ENCODE results near the gene PSMC6. TPM values are rescaled to one million over a fixed set of nuclear protein-coding genes. Genes with fewer than 3 reads are reported as not detected.

PSMC6 gene
- total RNA-seq, 6 experiments from 2014 or later: 40.7 to 63.0 (median 51.3) TPM

- Histone ChIP-seq H3K4me3 (peak within 1 kb of the TSS; percentile 79 to 90 (median 83)), H3K9me3 (no peaks in the 10 kb centered on the region), H3K4me1 (peaks cover 0 to 37% (median 9%) of the 10 kb centered on the region in 4 donors), H3K27ac (peak within 1 kb of the TSS; percentile 92 to 99 (median 93)), H3K27me3 (no peaks in the 10 kb centered on the region), H3K36me3 (no peaks in the 10 kb centered on the region)
- TF ChIP-seq, protein P1, sequence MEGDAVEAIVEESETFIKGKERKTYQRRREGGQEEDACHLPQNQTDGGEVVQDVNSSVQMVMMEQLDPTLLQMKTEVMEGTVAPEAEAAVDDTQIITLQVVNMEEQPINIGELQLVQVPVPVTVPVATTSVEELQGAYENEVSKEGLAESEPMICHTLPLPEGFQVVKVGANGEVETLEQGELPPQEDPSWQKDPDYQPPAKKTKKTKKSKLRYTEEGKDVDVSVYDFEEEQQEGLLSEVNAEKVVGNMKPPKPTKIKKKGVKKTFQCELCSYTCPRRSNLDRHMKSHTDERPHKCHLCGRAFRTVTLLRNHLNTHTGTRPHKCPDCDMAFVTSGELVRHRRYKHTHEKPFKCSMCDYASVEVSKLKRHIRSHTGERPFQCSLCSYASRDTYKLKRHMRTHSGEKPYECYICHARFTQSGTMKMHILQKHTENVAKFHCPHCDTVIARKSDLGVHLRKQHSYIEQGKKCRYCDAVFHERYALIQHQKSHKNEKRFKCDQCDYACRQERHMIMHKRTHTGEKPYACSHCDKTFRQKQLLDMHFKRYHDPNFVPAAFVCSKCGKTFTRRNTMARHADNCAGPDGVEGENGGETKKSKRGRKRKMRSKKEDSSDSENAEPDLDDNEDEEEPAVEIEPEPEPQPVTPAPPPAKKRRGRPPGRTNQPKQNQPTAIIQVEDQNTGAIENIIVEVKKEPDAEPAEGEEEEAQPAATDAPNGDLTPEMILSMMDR (IDR thresholded peaks at IDR 0.05): peak in 1 of 4 donors; percentile 24
- peak; percentile 93 for TF ChIP-seq POLR2A (IDR thresholded peaks at IDR 0.05)
- intact Hi-C loops (cut with DNase I): no loop called here
- ATAC-seq (peak; percentile 84 to 96 (median 94)), DNase-seq (peak; percentile 93 to 96 (median 95))
- 0% methylated on average over 17 of the region's 78 CpGs for WGBS (ENCODE audit: insufficient coverage, low coverage, low lambda C conversion rate, missing lambda C conversion rate)
Observed at GRCh38 chr14:52695481-52696091, 11.4 kb upstream of the PSMC6 start, which contains the start of gene ERO1A. ERO1A (minus strand) TSS chr14:52695558; CDS start chr14:52695481, 77 bp downstream.

DNA sequence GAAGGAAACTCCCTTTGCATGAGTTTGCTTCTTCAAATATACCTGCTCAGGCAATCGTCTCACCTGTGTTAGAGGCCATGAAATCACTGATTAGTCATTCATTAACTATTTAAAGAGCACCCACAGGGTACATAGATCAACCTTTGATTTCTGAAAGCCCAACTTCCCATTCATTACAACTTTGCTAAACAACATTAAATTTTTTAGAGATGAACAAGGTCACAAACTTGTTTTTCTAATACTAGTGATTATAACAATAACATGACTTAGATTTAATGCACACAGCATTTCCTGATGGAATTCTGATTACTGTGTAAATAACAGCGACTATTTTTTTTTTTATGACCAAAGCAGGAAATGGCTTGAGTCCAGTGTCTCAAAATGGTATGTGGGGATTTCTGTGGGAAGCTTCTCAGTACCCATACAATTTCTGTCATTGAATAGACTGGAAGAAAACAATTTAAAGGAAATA is 6.3 kb upstream of the PSMC6 start:
- H3K9me3 ChIP-seq: no peaks in the 10 kb centered on the region
- H3K4me1 ChIP-seq: peaks cover 0 to 18% (median 8%) of the 10 kb centered on the region in 4 donors
- TF ChIP-seq, protein P1 (IDR thresholded peaks at IDR 0.05): no peak
- no peak for TF ChIP-seq POLR2A (IDR thresholded peaks at IDR 0.05)
- H3K4me3 ChIP-seq: no peak overlapping the region
- ATAC-seq: peak; percentile 67 to 81 (median 72)
- intact Hi-C loops (cut with DNase I): no loop called here
- H3K27me3 ChIP-seq: no peaks in the 10 kb centered on the region
- DNase-seq: no peak
- peak overlapping the region; percentile 30 to 54 (median 51) for H3K27ac ChIP-seq
- WGBS (ENCODE audit: insufficient coverage, low coverage, low lambda C conversion rate, missing lambda C conversion rate): 9% methylated on average over 2 of the region's 2 CpGs
- no peaks in the 10 kb centered on the region for H3K36me3 ChIP-seq

- no peaks in the 10 kb centered on the region for H3K9me3 ChIP-seq
- H3K27me3 ChIP-seq: no peaks in the 10 kb centered on the region
- WGBS (ENCODE audit: insufficient coverage, low coverage, low lambda C conversion rate, missing lambda C conversion rate): 54% methylated on average over 3 of the region's 3 CpGs
- H3K27ac ChIP-seq: peak overlapping the region; percentile 30 to 54 (median 51)
- peaks cover 0 to 18% (median 8%) of the 10 kb centered on the region in 4 donors for H3K4me1 ChIP-seq
- no peak overlapping the region for H3K4me3 ChIP-seq
- H3K36me3 ChIP-seq: no peaks in the 10 kb centered on the region
- ATAC-seq (peak in 1 of 4 donors; percentile 10), DNase-seq (no peak)
- intact Hi-C loops (cut with DNase I): no loop called here
- no peak for TF ChIP-seq POLR2A (IDR thresholded peaks at IDR 0.05)
- TF ChIP-seq, protein P1 (IDR thresholded peaks at IDR 0.05): no peak
Observed at GRCh38 chr14:52701223-52701622, 5.8 kb upstream of the PSMC6 start.

GRCh38 chr14:52703225-52703624 is 3.8 kb upstream of the PSMC6 start:
- Histone ChIP-seq H3K4me1 (peaks cover 0 to 19% (median 9%) of the 10 kb centered on the region in 4 donors), H3K4me3 (no peak overlapping the region), H3K36me3 (no peaks in the 10 kb centered on the region), H3K27ac (no peak overlapping the region), H3K27me3 (no peaks in the 10 kb centered on the region), H3K9me3 (no peaks in the 10 kb centered on the region)
- intact Hi-C loops (cut with DNase I): no loop called here
- ATAC-seq (peak in 1 of 4 donors; percentile 34), DNase-seq (peak in 1 of 3 donors; percentile 46)
- WGBS (ENCODE audit: insufficient coverage, low coverage, low lambda C conversion rate, missing lambda C conversion rate): 100% methylated on average over 1 of the region's 3 CpGs
- TF ChIP-seq POLR2A (IDR thresholded peaks at IDR 0.05): no peak
- TF ChIP-seq, protein P1 (IDR thresholded peaks at IDR 0.05): no peak

Measured in right lobe of liver (tissue), 6 donors.